Activated T-helper 17 cell treated with anti-CD3 and anti-CD28 coated beads, Interleukin-2, amount 50 U/mL, for 72 hours (primary cell): ENCODE measurements around the gene DYNLL2. TPM values are rescaled to one million over a fixed set of nuclear protein-coding genes. Genes with fewer than 3 reads are reported as not detected.
"Not testable (repeated sequence)": the region's sequence is repeated elsewhere in the genome, so short reads cannot be mapped to it uniquely, and the experiment has no call there.

Source experiments
- ATAC-seq: fragments of 150-1000 bp; cut with Tn5 transposase; replicated peaks from 2 replicates; pipeline ENCODE4 v1.10.0; 2021; ENCODE audit warnings: mild to moderate bottlenecking, moderate library complexity
- H3K27ac Mint-ChIP-seq: one replicate; pipeline ENCODE4 v1.8.0; 2022; ENCODE audit warnings: mixed read lengths
- H3K27me3 Mint-ChIP-seq: one replicate; pipeline ENCODE4 v1.8.0; 2022; ENCODE audit warnings: mixed read lengths
- H3K36me3 Mint-ChIP-seq: one replicate; pipeline ENCODE4 v1.8.0; 2022; ENCODE audit warnings: low read depth, mild to moderate bottlenecking, mixed read lengths
- H3K4me1 Mint-ChIP-seq: one replicate; pipeline ENCODE4 v1.8.0; 2022; ENCODE audit warnings: mixed read lengths
- H3K4me3 Mint-ChIP-seq: one replicate; pipeline ENCODE4 v1.8.0; 2022; ENCODE audit warnings: mild to moderate bottlenecking, mixed read lengths
- H3K9me3 Mint-ChIP-seq: one replicate; pipeline ENCODE4 v1.8.0; 2022; ENCODE audit warnings: mixed read lengths
- total RNA-seq, 2 donors: library from RNA; stranded (reverse); gene quantifications; one replicate each; pipeline ENCODE4 v1.2.3, GENCODE V29; 2022

Gene DYNLL2
- total RNA-seq, 2 donors from 2014 or later: 24.3 to 27.1 TPM

DNA sequence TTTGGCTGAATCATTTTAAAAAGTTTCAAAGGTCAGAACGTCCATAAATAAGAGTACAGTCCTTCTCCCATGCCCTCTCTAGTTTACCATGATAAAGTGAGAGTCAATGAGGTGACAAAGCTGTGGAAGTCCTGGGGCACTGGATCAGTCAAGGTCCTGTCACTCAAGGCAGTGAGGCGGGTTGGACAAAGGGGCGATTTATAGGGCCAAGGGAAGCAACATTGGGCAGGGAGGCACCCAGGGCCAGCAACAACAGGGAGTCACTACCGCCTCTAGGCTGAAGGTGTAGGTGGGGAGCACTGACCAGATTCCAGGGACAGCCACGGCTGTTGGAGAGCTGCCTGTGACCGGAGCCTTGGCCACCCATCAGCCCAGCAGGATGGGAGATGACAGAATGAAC lies 28.6 kb upstream of the DYNLL2 start:
- Mint-ChIP-seq H3K36me3 (no peaks in the 10 kb centered on the region), H3K4me1 (peaks cover 11% of the 10 kb centered on the region), H3K9me3 (no peaks in the 10 kb centered on the region), H3K27ac (no peak overlapping the region), H3K4me3 (no peak overlapping the region), H3K27me3 (peaks cover 9% of the 10 kb centered on the region)
- no peak for ATAC-seq

DNA sequence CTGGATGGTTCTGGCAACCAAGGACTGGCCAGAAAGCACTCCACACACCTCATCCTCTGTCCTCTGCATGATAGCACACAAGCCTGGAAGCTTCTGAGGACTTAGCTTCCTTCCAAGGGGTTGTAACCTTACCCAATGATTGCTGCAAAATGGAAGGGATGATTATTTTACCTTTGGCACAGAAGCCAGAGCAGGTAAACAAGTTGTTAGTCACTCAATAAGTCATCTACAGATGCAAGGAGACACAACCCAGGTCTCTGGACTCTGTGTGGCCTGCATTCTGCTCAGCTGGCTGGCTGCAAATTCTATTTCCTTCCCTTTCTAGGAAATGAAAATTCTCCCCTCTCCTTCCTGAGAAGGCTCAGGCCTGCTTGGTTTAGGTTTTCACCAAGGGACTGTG lies 26.7 kb upstream of the DYNLL2 start:
- no peak for ATAC-seq
- peaks cover 11% of the 10 kb centered on the region for H3K4me1 Mint-ChIP-seq
- no peak overlapping the region for H3K4me3 Mint-ChIP-seq
- H3K27me3 Mint-ChIP-seq: peaks cover 5% of the 10 kb centered on the region
- H3K9me3 Mint-ChIP-seq: no peaks in the 10 kb centered on the region
- H3K27ac Mint-ChIP-seq: no peak overlapping the region
- no peaks in the 10 kb centered on the region for H3K36me3 Mint-ChIP-seq

DNA sequence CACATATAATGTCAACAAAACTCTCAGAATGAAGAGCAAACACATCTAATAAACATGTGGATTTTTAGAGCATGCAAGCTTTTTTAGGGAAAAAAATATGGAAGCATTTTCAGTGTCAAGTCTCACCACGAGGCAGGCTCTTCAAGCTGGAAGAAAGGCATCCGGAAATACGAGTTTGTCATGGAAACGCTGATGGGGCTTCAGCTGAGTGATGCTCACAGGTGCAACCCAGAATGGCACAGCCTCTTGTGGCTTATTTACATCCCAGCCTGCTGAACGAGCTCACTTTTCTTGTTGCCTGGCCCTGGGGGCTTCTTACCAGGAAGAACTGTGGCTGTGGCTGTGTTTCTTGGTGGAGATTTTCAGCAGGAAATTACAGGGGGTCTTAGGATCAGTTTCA lies 24.1 kb upstream of the DYNLL2 start:
- no peaks in the 10 kb centered on the region for H3K9me3 Mint-ChIP-seq
- no peak overlapping the region for H3K4me3 Mint-ChIP-seq
- no peak overlapping the region for H3K27ac Mint-ChIP-seq
- no peaks in the 10 kb centered on the region for H3K36me3 Mint-ChIP-seq
- ATAC-seq: no peak
- H3K27me3 Mint-ChIP-seq: peaks cover 3% of the 10 kb centered on the region
- no peaks in the 10 kb centered on the region for H3K4me1 Mint-ChIP-seq

DNA sequence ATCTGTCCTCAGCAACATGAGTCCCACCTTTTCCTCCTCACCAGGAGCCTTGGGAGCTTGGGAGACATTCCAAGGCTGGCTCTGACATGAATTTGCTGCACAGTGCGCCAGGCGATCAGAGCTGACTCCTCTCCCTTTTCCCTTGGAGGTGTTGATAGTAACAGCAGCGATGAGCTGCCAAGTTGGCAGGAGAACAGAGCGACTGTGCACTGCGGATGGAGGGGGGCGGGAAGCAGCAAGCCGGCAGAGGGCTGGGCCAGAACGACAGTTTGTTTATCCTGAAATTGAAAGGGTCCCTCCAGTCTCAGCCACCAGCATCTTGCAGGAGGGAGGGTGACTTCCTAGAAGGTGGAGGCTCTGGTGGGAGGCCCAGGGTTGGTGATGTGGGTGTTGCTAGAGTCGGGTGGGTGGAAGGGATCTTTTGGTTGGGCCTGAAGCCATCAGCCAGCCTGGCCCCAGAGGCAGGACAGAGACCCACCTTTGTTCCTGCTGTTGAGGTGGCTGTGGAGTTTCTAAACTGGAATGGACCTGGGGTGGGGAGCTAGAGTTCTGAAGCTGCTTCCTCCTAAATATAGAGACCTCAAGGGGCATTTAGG lies 22.5 kb upstream of the DYNLL2 start:
- H3K27me3 Mint-ChIP-seq: peaks cover 3% of the 10 kb centered on the region
- H3K27ac Mint-ChIP-seq: no peak overlapping the region
- no peaks in the 10 kb centered on the region for H3K9me3 Mint-ChIP-seq
- no peak overlapping the region for H3K4me3 Mint-ChIP-seq
- H3K4me1 Mint-ChIP-seq: no peaks in the 10 kb centered on the region
- H3K36me3 Mint-ChIP-seq: no peaks in the 10 kb centered on the region
- no peak for ATAC-seq

DNA sequence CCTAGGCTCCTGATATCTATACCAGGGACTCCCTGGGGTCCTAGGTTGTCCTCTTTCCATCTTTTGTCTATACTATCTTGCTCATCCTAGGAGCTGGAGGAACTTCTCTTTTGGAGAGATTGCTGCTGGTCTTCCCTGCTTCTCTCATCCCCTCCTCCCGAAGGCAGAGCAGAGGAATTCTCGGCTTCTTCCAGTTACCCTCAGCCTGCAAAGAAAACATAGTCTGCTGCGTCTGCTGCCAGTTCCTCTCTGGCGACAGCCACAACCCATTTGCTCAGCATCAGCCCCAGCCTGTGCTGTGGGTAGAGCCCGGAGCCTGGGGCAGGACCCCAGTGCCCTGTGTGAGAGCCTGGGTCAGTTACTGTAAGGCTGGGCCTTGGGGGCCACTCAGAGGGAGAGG lies 21.5 kb upstream of the DYNLL2 start:
- ATAC-seq: no peak
- H3K36me3 Mint-ChIP-seq: no peaks in the 10 kb centered on the region
- peaks cover 3% of the 10 kb centered on the region for H3K27me3 Mint-ChIP-seq
- no peak overlapping the region for H3K4me3 Mint-ChIP-seq
- H3K9me3 Mint-ChIP-seq: no peaks in the 10 kb centered on the region
- H3K27ac Mint-ChIP-seq: no peak overlapping the region
- H3K4me1 Mint-ChIP-seq: no peaks in the 10 kb centered on the region

- no peak for ATAC-seq
- H3K4me3 Mint-ChIP-seq: no peak overlapping the region
- no peaks in the 10 kb centered on the region for H3K9me3 Mint-ChIP-seq
- no peaks in the 10 kb centered on the region for H3K36me3 Mint-ChIP-seq
- no peaks in the 10 kb centered on the region for H3K4me1 Mint-ChIP-seq
- H3K27me3 Mint-ChIP-seq: no peaks in the 10 kb centered on the region
- no peak overlapping the region for H3K27ac Mint-ChIP-seq
These were observed 18.0 kb upstream of the DYNLL2 start for GRCh38 chr17:58065238-58065637.

- Mint-ChIP-seq H3K27ac (no peak overlapping the region), H3K27me3 (peaks cover 10% of the 10 kb centered on the region), H3K9me3 (no peaks in the 10 kb centered on the region), H3K36me3 (no peaks in the 10 kb centered on the region), H3K4me3 (no peak overlapping the region), H3K4me1 (no peaks in the 10 kb centered on the region)
- no peak for ATAC-seq
These were observed 16.8 kb upstream of the DYNLL2 start for GRCh38 chr17:58066401-58066800.

- H3K4me1 Mint-ChIP-seq: no peaks in the 10 kb centered on the region
- no peak for ATAC-seq
- no peaks in the 10 kb centered on the region for H3K9me3 Mint-ChIP-seq
- H3K27ac Mint-ChIP-seq: no peak overlapping the region
- H3K27me3 Mint-ChIP-seq: peaks cover 15% of the 10 kb centered on the region
- no peak overlapping the region for H3K4me3 Mint-ChIP-seq
- no peaks in the 10 kb centered on the region for H3K36me3 Mint-ChIP-seq
These were observed 10.4 kb upstream of the DYNLL2 start for GRCh38 chr17:58072862-58073261.

DNA sequence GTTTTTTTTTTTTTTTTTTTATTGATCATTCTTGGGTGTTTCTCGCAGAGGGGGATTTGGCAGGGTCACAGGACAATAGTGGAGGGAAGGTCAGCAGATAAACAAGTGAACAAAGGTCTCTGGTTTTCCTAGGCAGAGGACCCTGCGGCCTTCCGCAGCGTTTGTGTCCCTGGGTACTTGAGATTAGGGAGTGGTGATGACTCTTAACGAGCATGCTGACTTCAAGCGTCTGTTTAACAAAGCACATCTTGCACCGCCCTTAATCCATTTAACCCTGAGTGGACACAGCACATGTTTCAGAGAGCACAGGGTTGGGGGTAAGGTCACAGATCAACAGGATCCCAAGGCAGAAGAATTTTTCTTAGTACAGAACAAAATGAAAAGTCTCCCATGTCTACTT lies 10.0 kb upstream of the DYNLL2 start:
- not testable (repeated sequence) for H3K36me3 Mint-ChIP-seq, H3K9me3 Mint-ChIP-seq, H3K4me1 Mint-ChIP-seq, H3K27ac Mint-ChIP-seq, ATAC-seq, H3K4me3 Mint-ChIP-seq
- H3K27me3 Mint-ChIP-seq: peaks cover 15% of the 10 kb centered on the region

DNA sequence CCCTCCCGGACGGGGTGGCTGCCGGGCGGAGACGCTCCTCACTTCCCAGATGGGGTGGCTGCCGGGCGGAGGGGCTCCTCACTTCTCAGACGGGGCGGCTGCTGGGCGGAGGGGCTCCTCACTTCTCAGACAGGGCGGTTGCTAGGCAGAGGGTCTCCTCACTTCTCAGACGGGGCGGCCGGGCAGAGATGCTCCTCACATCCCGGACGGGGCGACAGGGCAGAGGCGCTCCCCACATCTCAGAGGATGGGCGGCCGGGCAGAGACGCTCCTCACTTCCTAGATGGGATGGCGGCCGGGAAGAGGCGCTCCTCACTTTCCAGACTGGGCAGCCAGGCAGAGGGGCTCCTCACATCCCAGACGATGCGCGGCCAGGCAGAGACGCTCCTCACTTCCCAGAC lies 8.8 kb upstream of the DYNLL2 start:
- not testable (repeated sequence) for H3K9me3 Mint-ChIP-seq, H3K36me3 Mint-ChIP-seq, H3K27ac Mint-ChIP-seq, H3K4me1 Mint-ChIP-seq, ATAC-seq, H3K4me3 Mint-ChIP-seq
- H3K27me3 Mint-ChIP-seq: peaks cover 15% of the 10 kb centered on the region

DNA sequence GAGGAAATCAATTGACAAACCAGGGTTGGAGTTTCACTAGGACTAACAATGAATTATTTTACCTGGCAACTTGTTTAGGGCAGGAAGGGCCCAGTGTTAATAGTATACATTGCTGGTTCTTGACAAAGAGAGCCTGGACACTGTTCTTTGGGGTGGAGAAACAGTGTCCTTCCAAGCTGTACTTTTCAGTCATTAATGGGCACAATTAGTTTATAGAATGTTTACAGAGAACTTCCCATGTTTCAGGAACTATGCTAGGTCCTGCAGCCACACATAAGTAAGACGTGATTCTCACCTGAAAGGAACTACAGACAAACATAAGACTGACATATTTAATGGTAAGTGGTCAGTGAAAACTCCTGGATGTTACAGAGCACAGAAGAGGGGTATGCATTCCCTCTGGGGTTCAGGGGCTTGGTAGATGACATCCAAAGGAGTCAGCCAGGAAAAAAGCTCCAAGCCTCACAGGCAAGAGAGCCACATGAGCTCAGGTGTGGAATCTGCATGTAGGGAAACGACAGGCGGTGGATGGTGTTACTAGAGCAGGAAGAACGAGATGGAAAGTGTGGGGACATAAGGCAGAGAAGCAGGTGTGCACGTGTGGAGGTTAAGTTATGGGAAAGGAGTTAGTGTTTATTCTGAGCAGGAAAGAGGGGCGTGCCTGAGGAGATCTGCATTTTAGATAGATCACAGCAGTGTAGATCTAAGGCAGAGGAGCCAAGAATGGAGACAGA lies 3.8 kb upstream of the DYNLL2 start:
- Mint-ChIP-seq H3K9me3 (no peaks in the 10 kb centered on the region), H3K4me1 (no peaks in the 10 kb centered on the region), H3K36me3 (peaks cover 4% of the 10 kb centered on the region), H3K4me3 (no peak overlapping the region), H3K27me3 (peaks cover 7% of the 10 kb centered on the region), H3K27ac (no peak overlapping the region)
- ATAC-seq: no peak

GRCh38 chr17:58081646-58082340 lies 1.4 kb upstream of the DYNLL2 start:
- Mint-ChIP-seq H3K36me3 (peaks cover 28% of the 10 kb centered on the region), H3K27me3 (peaks cover 4% of the 10 kb centered on the region), H3K27ac (peak overlapping the region; percentile 68), H3K9me3 (no peaks in the 10 kb centered on the region), H3K4me1 (peaks cover 13% of the 10 kb centered on the region), H3K4me3 (peak overlapping the region; percentile 7)
- no peak for ATAC-seq

DNA sequence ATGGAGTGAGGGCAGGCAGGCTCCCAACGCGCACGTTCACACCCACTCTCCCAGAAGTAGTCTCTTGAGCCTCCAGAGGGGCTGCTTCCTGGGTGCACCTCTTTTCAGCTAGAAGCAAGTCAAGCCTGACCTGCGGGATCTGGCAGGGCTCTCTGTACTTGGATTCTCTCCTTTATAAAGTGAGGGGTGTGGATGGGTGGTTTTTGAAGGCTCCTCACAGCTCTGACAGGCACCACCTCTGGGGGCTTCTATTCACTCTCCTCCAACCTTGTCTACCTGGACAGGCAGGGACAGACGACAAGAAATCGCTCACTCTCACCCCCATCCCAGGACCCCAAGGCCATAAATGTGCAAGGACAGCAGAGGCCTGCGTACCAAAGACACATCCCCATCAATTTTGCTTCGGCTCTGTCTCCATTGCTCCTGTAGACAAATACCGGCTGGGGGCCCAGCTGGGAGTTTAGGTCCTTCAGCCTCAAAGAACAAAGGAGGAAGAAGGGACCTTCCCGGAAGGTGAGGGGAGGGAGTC lies 814 bp upstream of the DYNLL2 start:
- Mint-ChIP-seq H3K36me3 (peaks cover 34% of the 10 kb centered on the region), H3K4me3 (peak overlapping the region; percentile 58), H3K9me3 (no peaks in the 10 kb centered on the region), H3K27me3 (peaks cover 4% of the 10 kb centered on the region), H3K27ac (peak overlapping the region; percentile 68), H3K4me1 (peaks cover 18% of the 10 kb centered on the region)
- no peak for ATAC-seq

- peaks cover 4% of the 10 kb centered on the region for H3K27me3 Mint-ChIP-seq
- no peaks in the 10 kb centered on the region for H3K9me3 Mint-ChIP-seq
- peak overlapping the region; percentile 85 for H3K4me3 Mint-ChIP-seq
- peaks cover 26% of the 10 kb centered on the region for H3K4me1 Mint-ChIP-seq
- peak; percentile 75 for ATAC-seq
- H3K27ac Mint-ChIP-seq: peak overlapping the region; percentile 74
- H3K36me3 Mint-ChIP-seq: peaks cover 47% of the 10 kb centered on the region
These were observed 485 bp downstream of the DYNLL2 start for GRCh38 chr17:58083491-58084316.
